B cell (primary cell): ENCODE data around the gene PDZRN3. TPM values are rescaled to one million over a fixed set of nuclear protein-coding genes. Genes with fewer than 3 reads are reported as not detected.

ENCODE experiments used
- ATAC-seq: fragments of 200-7000 bp; cut with Tn5 transposase; one replicate; pipeline ENCODE4 v1.10.0; 2021; ENCODE audit warnings: low read depth, mild to moderate bottlenecking, moderate number of reproducible peaks, moderate library complexity
- CTCF ChIA-PET: fragments of 350-600 bp; sonication (Branson Sonifier 250); formaldehyde crosslinking; loops from one replicate; lab custom pipeline; 2021; ENCODE audit warnings: antibody characterized with exemption, inconsistent platforms; lab: Charles Lee
- POLR2A ChIA-PET: fragments of 350-600 bp; sonication (Branson Sonifier 250); formaldehyde crosslinking; loops from one replicate; lab custom pipeline; 2021; ENCODE audit warnings: antibody characterized with exemption; lab: Charles Lee
- DNase-seq: peaks from one replicate; pipeline ENCODE4 v3.0.0; 2013
- H2AFZ ChIP-seq: 2 replicates; pipeline ENCODE4 v1.6.1; 2012; ENCODE audit warnings: mild to moderate bottlenecking, low read depth, low read length; ENCODE audit not compliant: insufficient read depth, poor library complexity, severe bottlenecking
- H3K27ac ChIP-seq, 2 donors: 1 replicate in 1 of 2; 2 replicates in 1 of 2; pipeline ENCODE4 v1.5.1; 2012 to 2013; ENCODE audit warnings: low read length in 2 of 2, mild to moderate bottlenecking in 2 of 2, moderate library complexity in 1 of 2
- H3K27me3 ChIP-seq, 4 experiments: fragments of 200-600 bp in 1 of 4; sonication (generic) in 1 of 4; replicated peaks in 1 of 4; 1 replicate in 2 of 4; 2 replicates in 2 of 4; pipeline versions ENCODE4 v1.6.1 to v1.7.0; 2013 to 2016; ENCODE audit warnings: low read length in 3 of 4, mild to moderate bottlenecking in 2 of 4, mixed read lengths in 1 of 4, moderate library complexity in 1 of 4; ENCODE audit not compliant: insufficient read depth in 4 of 4, control insufficient read depth in 3 of 4; ENCODE audit errors: control extremely low read depth in 1 of 4
- H3K36me3 ChIP-seq, 2 experiments: replicated peaks in 1 of 2; 1 replicate in 1 of 2; 2 replicates in 1 of 2; pipeline versions ENCODE4 v1.6.1 to v1.7.1; 2013; ENCODE audit warnings: low read length in 1 of 2; ENCODE audit not compliant: insufficient read depth in 2 of 2, control insufficient read depth in 1 of 2; ENCODE audit errors: control extremely low read depth in 1 of 2, extremely low read depth in 1 of 2
- H3K4me1 ChIP-seq, 2 donors: fragments of 200-600 bp in 1 of 2; sonication (generic) in 1 of 2; 1 replicate in 1 of 2; 2 replicates in 1 of 2; pipeline versions ENCODE4 v1.5.1 to v1.6.1; 2013 to 2017; ENCODE audit warnings: low read length in 2 of 2; ENCODE audit not compliant: control insufficient read depth in 2 of 2, insufficient read depth in 2 of 2
- H3K4me2 ChIP-seq: replicated peaks from 2 replicates; pipeline ENCODE3; 2012; ENCODE audit warnings: mild to moderate bottlenecking, low read depth, low read length; ENCODE audit not compliant: poor library complexity, severe bottlenecking
- H3K4me3 ChIP-seq, 5 experiments: fragments of 200-600 bp in 1 of 5; sonication (generic) in 1 of 5; 1 replicate in 3 of 5; 2 replicates in 2 of 5; pipeline versions ENCODE4 v1.5.1 to v1.7.0; 2011 to 2016; ENCODE audit warnings: low read length in 4 of 5, mild to moderate bottlenecking in 4 of 5, low read depth in 2 of 5, control low read depth in 1 of 5, moderate library complexity in 1 of 5; ENCODE audit not compliant: insufficient read depth in 1 of 5; ENCODE audit errors: control extremely low read depth in 1 of 5, extremely low read depth in 1 of 5
- H3K79me2 ChIP-seq: fragments of 200-600 bp; sonication (generic); one replicate; pipeline ENCODE4 v1.6.0; 2016; ENCODE audit warnings: low read length; ENCODE audit not compliant: control insufficient read depth, insufficient read depth
- H3K9ac ChIP-seq: fragments of 200-600 bp; sonication (generic); 2 replicates; pipeline ENCODE4 v1.6.1; 2017; ENCODE audit warnings: mild to moderate bottlenecking, low read length, moderate library complexity
- H3K9me3 ChIP-seq, 3 donors: one replicate each; pipeline versions ENCODE4 v1.6.1 to v1.7.1; 2013; ENCODE audit warnings: low read length in 2 of 3; ENCODE audit not compliant: control insufficient read depth in 2 of 3, insufficient read depth in 1 of 3; ENCODE audit errors: control extremely low read depth in 1 of 3
- H4K20me1 ChIP-seq: 2 replicates; pipeline ENCODE4 v1.6.0; 2012; ENCODE audit warnings: mild to moderate bottlenecking, low read length; ENCODE audit not compliant: insufficient read depth, control insufficient read depth, poor library complexity, severe bottlenecking
- H3K27ac Mint-ChIP-seq: one replicate; pipeline ENCODE4 v1.8.0; 2021; ENCODE audit warnings: mixed read lengths
- H3K27me3 Mint-ChIP-seq: one replicate; pipeline ENCODE4 v1.8.0; 2021; ENCODE audit warnings: mixed read lengths
- H3K4me1 Mint-ChIP-seq: one replicate; pipeline ENCODE4 v1.8.0; 2021; ENCODE audit warnings: mixed read lengths
- H3K4me3 Mint-ChIP-seq: one replicate; pipeline ENCODE4 v1.8.0; 2021; ENCODE audit warnings: mixed read lengths
- H3K9me3 Mint-ChIP-seq: one replicate; pipeline ENCODE4 v1.8.0; 2022; ENCODE audit warnings: mixed read lengths; ENCODE audit not compliant: insufficient read depth
- CTCF ChIP-seq: fragments of 200-600 bp; IDR thresholded peaks from one replicate; pipeline ENCODE4 v1.8.0; 2022; ENCODE audit warnings: antibody characterized with exemption, mild to moderate bottlenecking
- EZH2 ChIP-seq: IDR thresholded peaks from 2 replicates; pipeline ENCODE4 v1.6.1; 2012; ENCODE audit warnings: borderline replicate concordance, low read depth, mild to moderate bottlenecking, moderate library complexity, low read length; ENCODE audit not compliant: insufficient read depth, poor library complexity, severe bottlenecking
- WGBS: methylation state at CpG from one replicate; pipeline ENCODE4 v1.1.5; 2013; ENCODE audit warnings: missing lambda C conversion rate; ENCODE audit not compliant: insufficient coverage; 5-methylcytosine and 5-hydroxymethylcytosine counted together
- intact Hi-C: fragments of 100-400 bp; cut with micrococcal nuclease; formaldehyde crosslinking; loops from one replicate; pipeline ENCODE4 v1.10.0; 2022
- polyA plus RNA-seq: library from polyadenylated mRNA; depleted of rRNA; stranded (reverse); fragments of >200 nt; gene quantifications from 2 replicates; pipeline ENCODE4 v1.2.3, GENCODE V29; 2012
- total RNA-seq, 2 donors: library from RNA; stranded (reverse); fragments of 120-200 nt in 1 of 2; gene quantifications; 1 replicate in 1 of 2; 2 replicates in 1 of 2; pipeline versions ENCODE4 v1.2.3 to v1.2.4, GENCODE V29; 2013 to 2022

PDZRN3 gene
- total and polyA plus RNA-seq, 2 donors (not counting 1 experiment from before 2014, with no cell fraction given): not detected

- Histone ChIP-seq H3K9me3 (no peaks in the 10 kb centered on the region), H3K36me3 (no peaks in the 10 kb centered on the region), H3K4me3 (no peak overlapping the region), H3K79me2 (no peaks in the 10 kb centered on the region), H4K20me1 (no peaks in the 10 kb centered on the region), H3K4me2 (no peak overlapping the region), H3K9ac (no peak overlapping the region), H3K27me3 (no peaks in the 10 kb centered on the region), H2AFZ (no peak overlapping the region), H3K4me1 (no peaks in the 10 kb centered on the region), H3K27ac (no peak overlapping the region)
- ChIA-PET CTCF (no interaction called here), POLR2A (no interaction called here)
- Mint-ChIP-seq H3K27me3 (peaks cover 17% of the 10 kb centered on the region), H3K4me1 (no peaks in the 10 kb centered on the region), H3K4me3 (no peak overlapping the region), H3K27ac (no peak overlapping the region), H3K9me3 (no peaks in the 10 kb centered on the region)
- TF ChIP-seq CTCF: no peak
- TF ChIP-seq EZH2: no peak
- intact Hi-C loops: no loop called here
- ATAC-seq (no peak), DNase-seq (no peak)
- 71% methylated on average over 1 of the region's 6 CpGs for WGBS
Observed at GRCh38 chr3:73431183-73431900, 193.4 kb downstream of the PDZRN3 start.

- DNase-seq (no peak), ATAC-seq (no peak)
- no peak overlapping the region for H3K4me3 ChIP-seq
- no peak for TF ChIP-seq EZH2
- no peak for TF ChIP-seq CTCF
- Mint-ChIP-seq H3K27ac (no peak overlapping the region), H3K4me1 (no peaks in the 10 kb centered on the region), H3K27me3 (peaks cover 7% of the 10 kb centered on the region), H3K4me3 (no peak overlapping the region), H3K9me3 (no peaks in the 10 kb centered on the region)
- intact Hi-C loops: no loop called here
- no peaks in the 10 kb centered on the region for H3K79me2 ChIP-seq
- H3K4me2 ChIP-seq: no peak overlapping the region
- H3K4me1 ChIP-seq: no peaks in the 10 kb centered on the region
- H3K9ac ChIP-seq: no peak overlapping the region
- ChIA-PET CTCF (no interaction called here), POLR2A (no interaction called here)
- H4K20me1 ChIP-seq: no peaks in the 10 kb centered on the region
- H2AFZ ChIP-seq: no peak overlapping the region
- 86% methylated on average over 11 of the region's 11 CpGs for WGBS
- H3K27ac ChIP-seq: no peak overlapping the region
- peaks cover 0 to 3% (median 0%) of the 10 kb centered on the region in 3 donors for H3K9me3 ChIP-seq
- no peaks in the 10 kb centered on the region for H3K27me3 ChIP-seq
- H3K36me3 ChIP-seq: no peaks in the 10 kb centered on the region
Observed at GRCh38 chr3:73427048-73427706, 197.6 kb downstream of the PDZRN3 start.
